A204.1 (cell line): ENCODE measurements around the gene SGSH.
"Not testable (repeated sequence)": the region's sequence is repeated elsewhere in the genome, so short reads cannot be mapped to it uniquely, and the experiment has no call there.

Experiments
- FAIRE-seq: peaks from 2 replicates; lab custom pipeline; 2012; peaks lifted over from hg19 to GRCh38; lab: Jason Lieb, UNC

SGSH gene

GRCh38 chr17:80220054-80220735 is at the start of gene SGSH, which contains the start of gene SLC26A11:
SGSH (minus strand) TSS chr17:80220333; CDS start chr17:80220313, 20 bp downstream.
SLC26A11 (plus strand) TSS chr17:80220427; CDS start chr17:80221561, 1,134 bp downstream.
- no peak for FAIRE-seq

- FAIRE-seq: no peak
Observed at GRCh38 chr17:80269405-80269807, 49.3 kb upstream of the SGSH start.

- FAIRE-seq: no peak
Observed at GRCh38 chr17:80268427-80268826, 48.3 kb upstream of the SGSH start.

- no peak for FAIRE-seq
Observed at GRCh38 chr17:80267391-80267790, 47.3 kb upstream of the SGSH start.

DNA sequence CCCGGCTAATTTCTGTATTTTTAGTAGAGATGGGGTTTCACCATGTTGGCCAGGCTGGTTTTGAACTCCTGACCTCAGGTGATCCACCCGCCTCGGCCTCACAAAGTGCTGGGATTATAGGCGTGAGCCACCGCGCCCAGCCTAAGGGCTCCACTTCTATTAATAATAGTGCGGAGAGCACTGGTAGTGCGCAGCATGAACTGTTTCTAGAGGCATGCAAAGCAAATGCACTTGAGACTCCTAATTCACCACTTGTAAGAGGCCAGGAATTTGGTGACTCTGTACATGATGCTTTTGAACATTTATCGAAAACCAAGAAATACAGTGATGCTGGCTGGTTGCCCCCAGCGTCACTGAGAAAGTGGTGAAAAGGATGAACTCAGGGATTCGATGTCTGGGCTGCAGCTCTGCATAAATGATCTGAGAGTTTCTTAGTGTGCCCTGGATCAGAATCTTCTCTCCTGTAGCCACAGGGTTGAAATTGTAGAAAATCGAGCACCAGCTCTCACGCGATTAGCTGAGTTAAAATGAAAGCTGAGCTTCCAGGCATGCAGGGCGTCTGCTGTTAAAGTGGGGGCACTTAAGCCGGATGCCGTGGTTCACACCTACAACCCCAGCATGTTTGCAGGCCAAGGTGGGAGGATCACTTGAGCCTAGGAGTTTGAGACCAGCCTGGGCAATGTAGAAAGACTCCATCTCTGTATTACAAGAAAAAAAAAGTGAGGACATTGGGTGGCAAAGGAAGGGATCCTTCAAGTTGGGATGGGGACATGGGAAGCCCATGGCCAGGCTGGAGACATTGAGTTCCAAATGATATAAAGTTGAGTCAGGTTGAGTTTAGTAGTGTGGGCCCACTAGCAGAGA is 45.3 kb upstream of the SGSH start:
- FAIRE-seq: no peak

GRCh38 chr17:80264205-80265075 is 44.3 kb upstream of the SGSH start:
- no peak for FAIRE-seq

DNA sequence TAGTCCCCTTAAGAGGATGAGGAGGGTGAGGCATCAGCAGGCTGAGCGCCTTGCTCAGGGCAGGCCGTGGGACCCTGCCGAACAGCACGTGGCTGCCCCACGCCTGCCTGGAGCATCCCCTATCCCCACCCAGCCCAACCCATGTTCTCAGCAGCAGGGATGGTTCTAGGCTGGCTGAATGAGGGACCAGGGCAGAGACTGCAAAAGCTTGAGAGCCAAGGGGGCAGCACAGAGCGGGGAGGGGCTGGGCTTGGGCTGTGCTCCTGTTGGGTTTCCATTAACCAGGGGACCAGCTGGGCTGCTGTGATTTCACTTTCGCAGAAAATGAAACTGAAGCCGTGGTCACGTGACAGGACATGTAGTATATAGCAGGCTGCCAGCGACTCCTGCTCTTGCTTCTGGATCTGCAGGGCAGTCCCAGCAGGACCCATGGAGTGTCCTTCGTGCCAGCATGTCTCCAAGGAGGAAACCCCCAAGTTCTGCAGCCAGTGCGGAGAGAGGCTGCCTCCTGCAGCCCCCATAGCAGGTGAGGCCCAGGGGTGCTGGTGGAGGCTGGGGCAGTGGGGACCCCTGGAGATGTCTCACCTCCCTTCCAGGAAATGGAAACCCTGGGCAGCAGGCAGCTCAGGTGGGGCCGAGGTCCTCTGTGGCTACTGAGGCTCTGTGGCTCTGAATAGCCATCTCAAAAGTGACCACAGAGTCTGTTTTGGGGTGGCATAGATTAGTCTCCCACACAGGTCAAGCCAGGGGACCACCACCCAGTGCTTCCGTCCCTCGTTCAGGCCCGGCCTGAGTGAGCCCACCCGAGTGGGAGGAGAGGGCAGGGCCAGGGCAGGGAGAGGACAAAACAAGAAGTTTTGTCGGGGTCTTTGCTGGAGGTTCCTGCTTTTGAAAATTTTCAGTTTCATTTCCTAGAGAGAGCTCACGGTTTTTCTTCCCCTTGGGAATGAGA is 43.4 kb upstream of the SGSH start:
- peak; percentile 39 for FAIRE-seq

DNA sequence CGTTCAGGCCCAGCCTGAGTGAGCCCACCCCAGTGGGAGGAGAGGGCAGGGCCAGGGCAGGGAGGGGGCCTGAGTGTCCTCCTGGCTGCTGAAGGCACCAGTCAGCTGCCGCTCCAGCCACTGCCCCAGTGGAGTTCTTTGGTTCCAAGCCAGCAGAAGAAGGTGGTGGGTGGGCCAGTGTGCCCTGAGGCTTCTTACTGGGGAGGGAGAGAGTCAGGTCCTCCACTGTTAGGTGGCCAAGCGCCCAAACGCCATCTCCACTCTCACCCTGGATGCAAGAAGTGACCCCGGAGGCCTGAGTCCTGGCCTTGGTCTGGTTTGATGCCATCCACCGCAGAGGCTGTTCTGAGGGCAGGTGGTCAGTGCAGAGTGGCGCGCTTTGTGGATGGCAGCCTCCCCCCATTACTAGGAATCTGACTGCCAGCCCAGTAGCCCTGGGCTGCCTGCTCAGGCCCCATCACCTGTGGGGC is 42.7 kb upstream of the SGSH start:
- no peak for FAIRE-seq

DNA sequence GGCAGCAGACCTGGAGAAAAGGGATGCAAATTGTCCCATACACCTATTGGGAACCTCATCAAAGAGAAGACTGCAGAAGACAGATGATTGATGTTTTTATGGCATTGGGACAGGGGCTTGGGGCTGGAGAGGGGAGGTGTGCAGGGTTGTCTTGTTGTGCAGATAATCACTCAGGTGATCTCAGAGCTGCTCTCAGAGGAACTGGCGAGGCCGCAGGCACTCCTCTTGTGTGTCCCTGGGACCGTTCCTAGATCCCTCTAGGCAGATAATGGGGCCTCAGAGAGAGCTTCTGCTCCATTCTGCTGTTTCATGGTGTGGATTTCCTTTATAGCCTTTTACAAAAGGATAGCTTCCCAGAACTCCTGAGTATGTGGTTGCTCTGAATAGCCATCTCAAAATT is 42.2 kb upstream of the SGSH start:
- no peak for FAIRE-seq

DNA sequence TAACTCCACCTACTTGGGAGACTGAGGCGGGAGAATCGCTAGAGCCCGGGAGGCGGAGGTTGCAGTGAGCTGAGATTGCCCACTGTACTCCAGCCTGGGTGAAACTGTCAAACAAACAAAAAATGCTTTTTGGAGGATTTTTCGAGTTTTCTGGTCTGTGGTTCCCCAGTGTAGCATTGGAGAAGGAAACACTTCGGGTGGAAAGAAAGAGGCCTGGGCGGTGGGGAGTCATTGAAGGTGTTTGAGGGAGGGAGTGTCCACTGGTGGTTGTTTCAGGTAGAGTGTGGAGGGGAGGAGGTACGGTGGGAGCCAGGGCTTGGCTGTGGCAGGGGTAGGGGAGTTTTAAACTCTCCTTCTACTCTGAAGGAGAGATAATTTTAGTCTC is 41.8 kb upstream of the SGSH start:
- FAIRE-seq: no peak

DNA sequence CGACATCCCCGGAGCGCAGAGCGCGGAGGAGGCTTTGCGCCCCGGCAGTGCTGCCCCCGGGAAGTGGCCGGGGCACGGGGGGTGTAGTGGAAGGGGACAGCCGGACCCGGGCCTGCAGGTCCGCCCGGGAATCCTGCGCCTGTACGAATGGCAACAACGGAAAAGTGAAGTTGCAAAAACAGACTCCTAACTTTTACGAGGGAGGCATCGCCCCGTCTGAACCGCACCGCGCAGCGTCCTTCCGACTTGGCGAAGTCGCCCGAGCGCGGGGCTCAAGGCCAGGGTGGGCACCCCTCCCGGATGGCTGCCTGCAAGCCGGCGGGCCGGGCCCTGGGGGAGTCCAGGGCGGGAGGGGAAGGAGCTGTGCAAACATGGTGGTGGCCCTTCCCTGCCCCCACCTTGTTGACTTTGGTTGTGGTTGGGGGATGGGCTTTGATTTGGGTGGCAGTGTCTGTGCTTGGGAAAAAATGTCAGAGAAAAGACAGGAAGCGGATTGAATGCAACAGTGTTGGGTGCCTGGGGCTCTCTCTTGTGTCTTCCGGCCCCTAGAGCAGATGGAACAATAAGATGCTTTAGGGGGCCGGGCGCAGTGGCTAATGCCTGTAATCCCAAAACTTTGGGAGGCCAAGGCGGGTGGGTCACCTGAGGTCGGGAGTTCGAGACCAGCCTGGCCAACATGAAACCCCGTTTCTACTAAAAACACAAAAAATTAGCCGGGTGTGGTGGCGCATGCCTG is 41.2 kb upstream of the SGSH start:
- FAIRE-seq: no peak

DNA sequence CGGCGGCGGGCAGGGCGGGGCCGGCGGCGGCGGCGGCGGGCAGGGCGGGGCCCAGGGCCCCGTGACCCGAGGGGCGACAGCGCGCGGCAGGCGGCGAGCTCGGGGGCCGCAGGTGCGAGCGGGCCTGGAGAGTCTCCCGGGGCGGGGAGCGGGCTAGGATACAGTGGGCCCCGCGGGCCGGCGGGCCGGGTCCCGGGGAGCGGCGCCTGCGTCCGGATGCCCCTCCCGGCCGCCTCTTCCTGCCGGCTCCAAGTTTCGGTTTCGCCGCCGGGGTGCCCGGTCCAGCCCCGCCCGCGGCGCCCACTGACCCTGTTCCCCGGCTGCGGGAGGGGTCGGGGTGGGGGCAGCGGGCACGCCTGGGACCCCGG is 40.6 kb upstream of the SGSH start, which contains the start of gene RNF213:
RNF213 (plus strand) TSS at position 62 of the 368 bp plus-strand sequence. CDS start 2,830 bp downstream, outside the sequence.
- no peak for FAIRE-seq

GRCh38 chr17:80260069-80260535 is 40.0 kb upstream of the SGSH start:
- FAIRE-seq: no peak

DNA sequence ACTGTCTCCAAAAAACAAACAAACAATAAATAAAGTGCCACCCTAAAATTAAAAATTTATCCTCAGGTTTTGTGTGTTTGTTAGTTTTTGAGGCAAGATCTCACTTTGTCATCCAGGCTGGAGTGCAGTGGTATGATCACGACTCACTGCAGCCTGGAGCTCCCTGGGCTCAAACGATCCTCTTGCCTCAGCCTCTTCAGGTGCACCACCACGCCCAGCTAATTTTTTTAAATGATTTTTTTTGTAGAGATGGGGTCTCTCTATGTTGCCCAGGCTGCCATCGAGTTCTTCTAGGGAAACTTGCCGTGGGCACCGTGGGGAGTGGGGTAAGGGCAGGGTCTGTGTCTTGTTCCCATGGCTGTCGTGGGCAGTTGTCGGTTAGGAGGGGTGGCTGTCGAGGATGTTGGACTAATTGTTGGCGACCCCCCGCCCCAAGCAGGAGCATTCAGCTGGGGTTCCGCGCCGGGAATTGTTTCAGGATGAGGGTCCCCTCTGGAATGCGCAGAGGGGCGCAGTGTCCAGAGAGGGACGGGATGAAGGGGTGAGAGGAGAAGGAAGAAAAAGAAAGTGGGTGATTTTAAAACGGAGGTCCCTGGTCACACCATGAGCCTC is 39.4 kb upstream of the SGSH start:
- no peak for FAIRE-seq

GRCh38 chr17:80258296-80258695 is 38.2 kb upstream of the SGSH start:
- not testable (repeated sequence) for FAIRE-seq

- no peak for FAIRE-seq
Observed at GRCh38 chr17:80257716-80258213, 37.6 kb upstream of the SGSH start.

GRCh38 chr17:80256034-80256350 is 35.9 kb upstream of the SGSH start:
- no peak for FAIRE-seq

- no peak for FAIRE-seq
Observed at GRCh38 chr17:80254396-80255251, 34.5 kb upstream of the SGSH start.
